ENCODE data around the gene CCDC85B. TPM values are rescaled to one million over a fixed set of nuclear protein-coding genes. Genes with fewer than 3 reads are reported as not detected.

CCDC85B gene
- polyA plus RNA-seq, 1 donor from 2014 or later, result 28.5 TPM

DNA sequence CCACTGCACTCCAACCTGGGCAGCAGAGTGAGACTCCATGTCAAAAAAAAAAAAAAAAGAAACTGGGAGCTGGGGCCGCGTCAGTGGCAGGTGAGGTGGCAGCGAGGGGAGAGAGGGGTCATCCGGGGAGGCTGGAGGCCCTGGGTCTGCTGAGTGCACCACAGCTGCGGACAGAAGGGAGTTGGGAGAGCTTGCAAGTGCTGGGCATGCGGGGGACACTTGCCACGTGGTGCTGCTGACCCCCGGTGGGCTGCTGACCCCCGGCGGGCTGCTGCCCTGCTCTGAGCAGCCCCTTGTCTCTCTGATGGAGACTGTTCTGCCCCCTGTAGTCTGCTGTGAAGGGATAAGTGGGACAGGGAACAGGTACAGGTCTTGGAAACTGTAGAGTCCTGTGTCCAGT lies 31.4 kb downstream of the CCDC85B start:
- H3K27me3 ChIP-seq (ENCODE audit: insufficient read depth, low read depth, low read length), result no peaks in the 10 kb centered on the region
- H3K4me2 ChIP-seq (ENCODE audit: low read length), result no peak overlapping the region
- TF ChIP-seq RAD21 (conservative IDR thresholded peaks at IDR 0.05), result no peak
- no peak for TF ChIP-seq POLR2AphosphoS5 (IDR thresholded peaks at IDR 0.05)
- TF ChIP-seq, protein P1, sequence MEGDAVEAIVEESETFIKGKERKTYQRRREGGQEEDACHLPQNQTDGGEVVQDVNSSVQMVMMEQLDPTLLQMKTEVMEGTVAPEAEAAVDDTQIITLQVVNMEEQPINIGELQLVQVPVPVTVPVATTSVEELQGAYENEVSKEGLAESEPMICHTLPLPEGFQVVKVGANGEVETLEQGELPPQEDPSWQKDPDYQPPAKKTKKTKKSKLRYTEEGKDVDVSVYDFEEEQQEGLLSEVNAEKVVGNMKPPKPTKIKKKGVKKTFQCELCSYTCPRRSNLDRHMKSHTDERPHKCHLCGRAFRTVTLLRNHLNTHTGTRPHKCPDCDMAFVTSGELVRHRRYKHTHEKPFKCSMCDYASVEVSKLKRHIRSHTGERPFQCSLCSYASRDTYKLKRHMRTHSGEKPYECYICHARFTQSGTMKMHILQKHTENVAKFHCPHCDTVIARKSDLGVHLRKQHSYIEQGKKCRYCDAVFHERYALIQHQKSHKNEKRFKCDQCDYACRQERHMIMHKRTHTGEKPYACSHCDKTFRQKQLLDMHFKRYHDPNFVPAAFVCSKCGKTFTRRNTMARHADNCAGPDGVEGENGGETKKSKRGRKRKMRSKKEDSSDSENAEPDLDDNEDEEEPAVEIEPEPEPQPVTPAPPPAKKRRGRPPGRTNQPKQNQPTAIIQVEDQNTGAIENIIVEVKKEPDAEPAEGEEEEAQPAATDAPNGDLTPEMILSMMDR (IDR thresholded peaks at IDR 0.05; ENCODE audit: poor library complexity, severe bottlenecking), result no peak
- TF ChIP-seq, protein P2, sequence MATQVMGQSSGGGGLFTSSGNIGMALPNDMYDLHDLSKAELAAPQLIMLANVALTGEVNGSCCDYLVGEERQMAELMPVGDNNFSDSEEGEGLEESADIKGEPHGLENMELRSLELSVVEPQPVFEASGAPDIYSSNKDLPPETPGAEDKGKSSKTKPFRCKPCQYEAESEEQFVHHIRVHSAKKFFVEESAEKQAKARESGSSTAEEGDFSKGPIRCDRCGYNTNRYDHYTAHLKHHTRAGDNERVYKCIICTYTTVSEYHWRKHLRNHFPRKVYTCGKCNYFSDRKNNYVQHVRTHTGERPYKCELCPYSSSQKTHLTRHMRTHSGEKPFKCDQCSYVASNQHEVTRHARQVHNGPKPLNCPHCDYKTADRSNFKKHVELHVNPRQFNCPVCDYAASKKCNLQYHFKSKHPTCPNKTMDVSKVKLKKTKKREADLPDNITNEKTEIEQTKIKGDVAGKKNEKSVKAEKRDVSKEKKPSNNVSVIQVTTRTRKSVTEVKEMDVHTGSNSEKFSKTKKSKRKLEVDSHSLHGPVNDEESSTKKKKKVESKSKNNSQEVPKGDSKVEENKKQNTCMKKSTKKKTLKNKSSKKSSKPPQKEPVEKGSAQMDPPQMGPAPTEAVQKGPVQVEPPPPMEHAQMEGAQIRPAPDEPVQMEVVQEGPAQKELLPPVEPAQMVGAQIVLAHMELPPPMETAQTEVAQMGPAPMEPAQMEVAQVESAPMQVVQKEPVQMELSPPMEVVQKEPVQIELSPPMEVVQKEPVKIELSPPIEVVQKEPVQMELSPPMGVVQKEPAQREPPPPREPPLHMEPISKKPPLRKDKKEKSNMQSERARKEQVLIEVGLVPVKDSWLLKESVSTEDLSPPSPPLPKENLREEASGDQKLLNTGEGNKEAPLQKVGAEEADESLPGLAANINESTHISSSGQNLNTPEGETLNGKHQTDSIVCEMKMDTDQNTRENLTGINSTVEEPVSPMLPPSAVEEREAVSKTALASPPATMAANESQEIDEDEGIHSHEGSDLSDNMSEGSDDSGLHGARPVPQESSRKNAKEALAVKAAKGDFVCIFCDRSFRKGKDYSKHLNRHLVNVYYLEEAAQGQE (IDR thresholded peaks at IDR 0.05; ENCODE audit: borderline replicate concordance), result no peak
- TF ChIP-seq MXI1 (conservative IDR thresholded peaks at IDR 0.05; ENCODE audit: poor library complexity, severe bottlenecking), result no peak
- TF ChIP-seq TAF1 (IDR thresholded peaks at IDR 0.05; ENCODE audit: low read depth), result no peak
- no peak for TF ChIP-seq EP300 (conservative IDR thresholded peaks at IDR 0.05; ENCODE audit: poor library complexity, severe bottlenecking)
- no peak for TF ChIP-seq SMC3 (conservative IDR thresholded peaks at IDR 0.05; ENCODE audit: poor library complexity)
- TF ChIP-seq EZH2 (IDR thresholded peaks at IDR 0.05; ENCODE audit: borderline replicate concordance, insufficient read depth, low read length, poor library complexity, severe bottlenecking), result no peak
- no peaks in the 10 kb centered on the region for H3K9me2 ChIP-seq (ENCODE audit: insufficient read depth, low read length)
- H3K4me3 ChIP-seq (ENCODE audit: low read length), result no peak overlapping the region
- H2AFZ ChIP-seq (ENCODE audit: low read depth, low read length), result no peak overlapping the region
- no peak overlapping the region for H3K9ac ChIP-seq (ENCODE audit: low read length)
- no peaks in the 10 kb centered on the region for H3F3A ChIP-seq (ENCODE audit: insufficient read depth, low read length, poor library complexity, severe bottlenecking)
- no peaks in the 10 kb centered on the region for H3K9me3 ChIP-seq (ENCODE audit: low read length)
- H4K20me1 ChIP-seq (ENCODE audit: insufficient read depth), result no peaks in the 10 kb centered on the region
- H3K79me2 ChIP-seq (replicated peaks; ENCODE audit: insufficient read depth, low read length), result peaks cover 20% of the 10 kb centered on the region
- no peak overlapping the region for H3K27ac ChIP-seq (ENCODE audit: low read length)
- H3K36me3 ChIP-seq (ENCODE audit: insufficient read depth, low read length), result no peaks in the 10 kb centered on the region

DNA sequence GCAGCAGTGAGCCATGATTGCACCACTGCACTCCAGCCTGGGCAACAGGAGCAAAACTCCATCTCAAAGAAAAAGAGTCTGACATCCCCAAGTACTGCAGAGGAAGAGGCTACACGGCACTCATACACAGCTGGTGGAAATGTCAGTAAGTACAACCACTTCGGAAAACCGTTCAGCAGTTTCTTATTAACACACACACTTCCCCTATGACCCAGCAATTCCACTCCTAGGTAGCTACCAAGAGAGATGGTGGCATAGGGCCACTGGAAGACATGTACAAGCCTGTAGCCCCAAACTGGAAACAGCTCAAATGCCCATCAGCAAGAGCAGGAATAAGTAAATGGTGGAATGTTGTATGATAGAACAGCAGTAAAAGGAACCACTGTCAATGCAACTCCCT lies 32.1 kb downstream of the CCDC85B start:
- no peaks in the 10 kb centered on the region for H4K20me1 ChIP-seq (ENCODE audit: insufficient read depth)
- no peaks in the 10 kb centered on the region for H3F3A ChIP-seq (ENCODE audit: insufficient read depth, low read length, poor library complexity, severe bottlenecking)
- no peak overlapping the region for H3K9ac ChIP-seq (ENCODE audit: low read length)
- TF ChIP-seq EP300 (conservative IDR thresholded peaks at IDR 0.05; ENCODE audit: poor library complexity, severe bottlenecking) (no peak), RAD21 (conservative IDR thresholded peaks at IDR 0.05) (no peak), POLR2AphosphoS5 (IDR thresholded peaks at IDR 0.05) (no peak), EZH2 (IDR thresholded peaks at IDR 0.05; ENCODE audit: borderline replicate concordance, insufficient read depth, low read length, poor library complexity, severe bottlenecking) (no peak), SMC3 (conservative IDR thresholded peaks at IDR 0.05; ENCODE audit: poor library complexity) (no peak)
- H3K27ac ChIP-seq (ENCODE audit: low read length), result no peak overlapping the region
- no peaks in the 10 kb centered on the region for H3K9me3 ChIP-seq (ENCODE audit: low read length)
- no peaks in the 10 kb centered on the region for H3K9me2 ChIP-seq (ENCODE audit: insufficient read depth, low read length)
- no peak overlapping the region for H2AFZ ChIP-seq (ENCODE audit: low read depth, low read length)
- no peaks in the 10 kb centered on the region for H3K27me3 ChIP-seq (ENCODE audit: insufficient read depth, low read depth, low read length)
- no peak overlapping the region for H3K4me2 ChIP-seq (ENCODE audit: low read length)
- peaks cover 20% of the 10 kb centered on the region for H3K79me2 ChIP-seq (replicated peaks; ENCODE audit: insufficient read depth, low read length)
- H3K4me3 ChIP-seq (ENCODE audit: low read length), result no peak overlapping the region
- no peaks in the 10 kb centered on the region for H3K36me3 ChIP-seq (ENCODE audit: insufficient read depth, low read length)

All from neural cell (in vitro differentiated cells).